Ishikawa (cell line): ENCODE measurements around the gene VAV1.

Experiments
- CEBPB ChIP-seq: IDR thresholded peaks from 2 replicates; pipeline ENCODE4 v1.6.1; 2012
- CREB1 ChIP-seq: IDR thresholded peaks from 2 replicates; pipeline ENCODE4 v1.6.1; 2012; ENCODE audit warnings: low read depth
- EP300 ChIP-seq: IDR thresholded peaks from 2 replicates; pipeline ENCODE4 v1.6.1; 2012; ENCODE audit warnings: borderline replicate concordance
- FOXM1 ChIP-seq: IDR thresholded peaks from 2 replicates; pipeline ENCODE4 v1.6.1; 2012; ENCODE audit warnings: low read depth, borderline replicate concordance
- NFIC ChIP-seq: IDR thresholded peaks from 2 replicates; pipeline ENCODE4 v1.6.1; 2012
- RAD21 ChIP-seq: IDR thresholded peaks from 2 replicates; pipeline ENCODE4 v1.6.1; 2012; ENCODE audit warnings: low read depth
- TAF1 ChIP-seq: IDR thresholded peaks from 2 replicates; pipeline ENCODE4 v1.6.1; 2012; ENCODE audit warnings: low read depth, mild to moderate bottlenecking
- TCF12 ChIP-seq: IDR thresholded peaks from 2 replicates; pipeline ENCODE4 v1.6.1; 2012; ENCODE audit warnings: low read depth
- TEAD4 ChIP-seq: IDR thresholded peaks from 2 replicates; pipeline ENCODE4 v1.6.1; 2012
- YY1 ChIP-seq: IDR thresholded peaks from 2 replicates; pipeline ENCODE4 v1.6.1; 2012; ENCODE audit warnings: low read depth
- ZBTB7A ChIP-seq: IDR thresholded peaks from 2 replicates; pipeline ENCODE4 v1.6.1; 2012; ENCODE audit warnings: low read depth
- TF ChIP-seq, protein P1 (sequence below): IDR thresholded peaks from 2 replicates; pipeline ENCODE4 v1.6.1; 2012
- TF ChIP-seq, protein P2 (sequence below): IDR thresholded peaks from 2 replicates; pipeline ENCODE4 v1.6.1; 2012; ENCODE audit warnings: low read depth, mild to moderate bottlenecking

DNA sequence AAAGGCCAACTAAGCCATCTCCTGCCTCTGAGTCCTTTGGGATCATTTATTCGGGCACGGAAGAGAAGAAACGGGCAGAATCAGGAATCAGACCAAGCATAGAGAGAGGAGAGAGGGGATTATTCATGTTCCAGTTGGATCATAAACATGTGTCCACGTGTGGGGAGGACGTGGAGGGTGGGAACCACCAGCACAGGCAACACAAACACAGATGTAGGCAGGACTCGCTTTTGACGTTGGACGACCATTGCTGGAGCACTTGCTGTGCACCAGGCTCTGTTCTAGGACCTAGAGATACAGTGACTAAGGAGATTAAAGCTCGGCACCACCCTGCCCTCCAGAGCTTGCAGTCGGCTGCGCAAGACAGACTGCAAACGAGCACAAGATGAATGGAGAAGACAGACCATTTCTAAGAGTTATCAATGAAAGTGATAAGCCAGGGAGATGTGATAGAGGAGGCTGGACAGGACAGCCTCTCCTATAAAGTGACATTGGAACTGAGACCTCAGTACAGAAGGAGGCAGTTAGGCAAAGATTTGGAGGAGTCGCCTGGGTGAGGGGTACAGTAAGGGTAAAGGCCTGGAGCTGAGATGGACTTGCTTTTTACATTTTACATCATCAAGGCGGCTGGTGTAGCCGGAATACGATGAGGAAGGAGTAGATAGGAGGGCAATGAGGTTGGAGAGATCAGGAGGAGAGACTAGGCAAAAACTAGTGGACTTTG is 6.0 kb upstream of the VAV1 start:
- TF ChIP-seq, protein P1, sequence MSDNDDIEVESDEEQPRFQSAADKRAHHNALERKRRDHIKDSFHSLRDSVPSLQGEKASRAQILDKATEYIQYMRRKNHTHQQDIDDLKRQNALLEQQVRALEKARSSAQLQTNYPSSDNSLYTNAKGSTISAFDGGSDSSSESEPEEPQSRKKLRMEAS, result peak; percentile 43; the same call in 1 of the 2 replicates
- TF ChIP-seq, protein P2, sequence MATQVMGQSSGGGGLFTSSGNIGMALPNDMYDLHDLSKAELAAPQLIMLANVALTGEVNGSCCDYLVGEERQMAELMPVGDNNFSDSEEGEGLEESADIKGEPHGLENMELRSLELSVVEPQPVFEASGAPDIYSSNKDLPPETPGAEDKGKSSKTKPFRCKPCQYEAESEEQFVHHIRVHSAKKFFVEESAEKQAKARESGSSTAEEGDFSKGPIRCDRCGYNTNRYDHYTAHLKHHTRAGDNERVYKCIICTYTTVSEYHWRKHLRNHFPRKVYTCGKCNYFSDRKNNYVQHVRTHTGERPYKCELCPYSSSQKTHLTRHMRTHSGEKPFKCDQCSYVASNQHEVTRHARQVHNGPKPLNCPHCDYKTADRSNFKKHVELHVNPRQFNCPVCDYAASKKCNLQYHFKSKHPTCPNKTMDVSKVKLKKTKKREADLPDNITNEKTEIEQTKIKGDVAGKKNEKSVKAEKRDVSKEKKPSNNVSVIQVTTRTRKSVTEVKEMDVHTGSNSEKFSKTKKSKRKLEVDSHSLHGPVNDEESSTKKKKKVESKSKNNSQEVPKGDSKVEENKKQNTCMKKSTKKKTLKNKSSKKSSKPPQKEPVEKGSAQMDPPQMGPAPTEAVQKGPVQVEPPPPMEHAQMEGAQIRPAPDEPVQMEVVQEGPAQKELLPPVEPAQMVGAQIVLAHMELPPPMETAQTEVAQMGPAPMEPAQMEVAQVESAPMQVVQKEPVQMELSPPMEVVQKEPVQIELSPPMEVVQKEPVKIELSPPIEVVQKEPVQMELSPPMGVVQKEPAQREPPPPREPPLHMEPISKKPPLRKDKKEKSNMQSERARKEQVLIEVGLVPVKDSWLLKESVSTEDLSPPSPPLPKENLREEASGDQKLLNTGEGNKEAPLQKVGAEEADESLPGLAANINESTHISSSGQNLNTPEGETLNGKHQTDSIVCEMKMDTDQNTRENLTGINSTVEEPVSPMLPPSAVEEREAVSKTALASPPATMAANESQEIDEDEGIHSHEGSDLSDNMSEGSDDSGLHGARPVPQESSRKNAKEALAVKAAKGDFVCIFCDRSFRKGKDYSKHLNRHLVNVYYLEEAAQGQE, result no peak
- TF ChIP-seq ZBTB7A (no peak), CREB1 (no peak), TCF12 (no peak), EP300 (no peak), RAD21 (no peak), NFIC (no peak), FOXM1 (no peak), TAF1 (no peak), YY1 (no peak), CEBPB (no peak), TEAD4 (no peak)
